ENCODE data around the gene KIAA1217.
A peak's percentile ranks its signal among the peaks of the same experiment; 100 is the strongest.

Gene KIAA1217

GRCh38 chr10:24448351-24448999, 239.5 kb downstream of the KIAA1217 start:
- peak; percentile 18 for DNase-seq

- DNase-seq = peak; percentile 64
Observed at GRCh38 chr10:24449321-24449740, 240.4 kb downstream of the KIAA1217 start.

- no peak for DNase-seq
Observed at GRCh38 chr10:24449769-24450310, 240.9 kb downstream of the KIAA1217 start.

- peak; percentile 18 for DNase-seq
Observed at GRCh38 chr10:24451325-24451820, 242.4 kb downstream of the KIAA1217 start.

- no peak for DNase-seq
Observed at GRCh38 chr10:24452030-24452429, 243.1 kb downstream of the KIAA1217 start.

- DNase-seq = no peak
Observed at GRCh38 chr10:24453404-24453830, 244.5 kb downstream of the KIAA1217 start.

- no peak for DNase-seq
Observed at GRCh38 chr10:24453973-24454372, 245.0 kb downstream of the KIAA1217 start.

- DNase-seq = no peak
Observed at GRCh38 chr10:24455447-24455846, 246.5 kb downstream of the KIAA1217 start.

- no peak for DNase-seq
Observed at GRCh38 chr10:24456322-24456721, 247.4 kb downstream of the KIAA1217 start.

GRCh38 chr10:24457661-24458318, 248.9 kb downstream of the KIAA1217 start:
- DNase-seq = peak; percentile 8

- no peak for DNase-seq
Observed at GRCh38 chr10:24459836-24460235, 250.9 kb downstream of the KIAA1217 start.

- no peak for DNase-seq
Observed at GRCh38 chr10:24462291-24462813, 253.4 kb downstream of the KIAA1217 start.

- no peak for DNase-seq
Observed at GRCh38 chr10:24462889-24463552, 254.1 kb downstream of the KIAA1217 start.

GRCh38 chr10:24463611-24464426, 254.9 kb downstream of the KIAA1217 start:
- DNase-seq = peak; percentile 81

GRCh38 chr10:24465124-24465874, 256.4 kb downstream of the KIAA1217 start:
- no peak for DNase-seq

- peak; percentile 87 for DNase-seq
Observed at GRCh38 chr10:24465891-24466818, 257.2 kb downstream of the KIAA1217 start.

- DNase-seq = no peak
Observed at GRCh38 chr10:24467136-24467535, 258.2 kb downstream of the KIAA1217 start.

- no peak for DNase-seq
Observed at GRCh38 chr10:24467605-24468004, 258.7 kb downstream of the KIAA1217 start.

GRCh38 chr10:24468281-24468751, 259.4 kb downstream of the KIAA1217 start:
- no peak for DNase-seq

GRCh38 chr10:24469993-24470392, 261.1 kb downstream of the KIAA1217 start:
- DNase-seq = no peak
